DMS53 treated with DMSO at 0.1 percent for 48 hours (cell line): Measurements from ENCODE around the gene IRGC.
A peak's percentile ranks its signal among the peaks of the same experiment; 100 is the strongest.
"Not testable (repeated sequence)": the region's sequence is repeated elsewhere in the genome, so short reads cannot be mapped to it uniquely, and the experiment has no call there.

Source experiments
- DNase-seq: peaks from one replicate; lab custom pipeline; 2025; ENCODE audit not compliant: unreplicated experiment; lab: John Stamatoyannopoulos, UW

IRGC gene

DNA sequence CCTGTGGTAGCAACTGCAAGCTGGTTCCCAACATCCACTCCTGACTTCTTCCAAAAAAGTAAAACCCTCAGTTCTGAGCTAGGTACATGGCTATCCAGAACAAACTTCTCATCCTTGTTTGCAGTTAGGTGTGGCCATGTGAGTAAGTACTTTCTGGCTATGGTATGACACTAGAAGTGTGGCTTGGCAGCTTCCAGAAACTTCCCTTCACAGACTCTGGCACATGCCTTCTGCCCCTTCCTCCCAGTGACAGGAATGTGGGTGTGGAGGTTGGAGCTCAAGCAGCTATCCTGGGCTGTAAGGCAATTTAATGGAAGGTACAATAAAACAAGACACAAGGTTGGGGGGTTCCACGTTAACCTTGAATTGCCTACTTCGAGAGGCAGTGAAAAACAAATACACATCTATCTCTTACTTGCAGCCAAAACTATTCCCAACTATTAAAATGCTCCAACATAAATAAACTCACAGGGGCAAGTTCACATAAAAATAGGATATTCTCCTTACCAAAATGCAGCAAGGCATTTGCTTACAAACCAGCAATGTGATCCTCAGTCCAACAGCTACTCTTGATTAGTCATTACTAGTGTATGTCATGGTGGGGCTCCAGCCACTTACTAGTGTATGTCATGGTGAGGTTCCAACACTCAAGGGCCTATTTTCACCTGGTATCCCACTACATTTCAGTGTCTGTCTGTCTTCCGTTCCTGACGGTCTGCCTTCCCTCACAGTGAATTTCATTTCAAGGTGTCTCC, 35.8 kb downstream of the IRGC start:
- DNase-seq, result peak; percentile 8

DNA sequence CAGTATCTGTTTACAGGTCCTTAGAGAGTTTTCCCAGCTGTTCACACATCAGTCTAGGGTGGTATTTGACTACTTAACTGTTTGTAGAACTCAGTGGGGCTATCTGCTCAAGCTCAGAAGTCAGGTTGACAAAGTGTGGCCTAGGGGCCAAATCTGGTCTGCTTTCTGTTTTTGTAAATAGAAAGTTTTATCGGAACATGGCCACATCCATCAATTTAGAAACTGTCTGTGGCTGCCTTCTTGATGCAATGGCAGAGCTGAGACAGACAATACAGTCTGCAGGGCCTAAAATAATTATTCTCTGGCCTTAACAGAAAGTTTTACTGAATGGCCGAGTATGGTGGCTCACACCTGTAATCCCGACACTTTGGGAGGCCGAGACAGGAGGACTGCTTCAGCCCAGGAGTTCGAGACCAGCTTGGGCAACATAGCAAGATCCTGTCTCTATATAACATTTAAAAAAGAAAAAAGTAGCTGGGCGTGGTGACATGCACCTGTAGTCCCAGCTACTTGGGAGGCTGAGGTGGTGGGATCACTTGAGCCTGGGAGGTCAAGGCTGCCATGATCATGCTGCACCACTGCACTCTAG, 36.5 kb downstream of the IRGC start:
- DNase-seq, result no peak

DNA sequence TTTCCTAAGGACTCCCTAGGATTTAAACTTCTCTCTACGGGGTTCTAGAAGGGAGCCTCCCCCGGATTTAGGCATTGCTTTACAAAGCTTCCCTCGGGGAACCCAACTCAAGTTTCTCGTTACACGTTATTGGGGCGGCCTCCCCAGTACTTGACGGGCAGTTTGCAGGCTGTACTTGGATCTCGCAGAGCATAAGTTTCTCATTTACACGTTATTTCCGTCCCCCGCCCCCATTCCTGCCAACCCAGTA, 38.3 kb downstream of the IRGC start:
- DNase-seq, result peak; percentile 16

DNA sequence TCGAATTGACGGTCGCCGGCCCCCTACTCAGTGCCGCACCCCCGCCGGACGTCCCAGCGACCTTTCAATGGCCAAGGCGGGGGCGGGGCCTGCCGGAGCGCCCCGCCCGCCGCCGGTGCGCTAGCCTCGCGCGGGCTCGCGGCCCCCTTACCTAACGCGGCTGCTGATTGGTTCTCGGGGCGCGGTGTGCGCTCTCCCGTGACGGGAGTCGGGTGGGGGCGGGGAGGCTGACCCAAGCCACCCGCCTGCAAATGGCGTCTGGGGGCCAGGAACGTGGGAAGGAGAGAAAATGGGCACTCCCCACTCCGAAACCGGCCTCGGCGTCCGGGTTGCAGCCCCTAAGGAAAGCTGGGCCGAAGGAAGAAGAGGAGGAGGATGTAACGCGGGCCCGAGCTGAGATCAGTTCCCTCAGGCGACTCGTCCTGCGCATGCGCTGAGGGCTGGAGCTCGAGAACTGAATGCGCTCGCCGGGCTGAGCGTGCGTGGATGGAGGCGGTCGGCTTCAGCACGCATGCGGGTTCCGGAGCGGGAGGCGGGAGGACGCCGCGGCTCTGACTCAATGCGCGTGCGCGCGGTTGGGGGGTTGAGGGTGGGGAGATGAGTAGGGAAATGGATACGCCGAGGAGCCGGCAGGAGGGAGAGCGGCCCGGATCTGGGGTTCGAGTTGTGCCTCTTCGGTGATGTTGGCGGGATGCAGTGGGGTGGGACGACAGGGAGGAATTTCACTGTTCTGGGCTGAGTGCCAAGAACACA, 38.8 kb downstream of the IRGC start, which contains the start of gene SMG9:
TSS of gene SMG9 (minus strand) at position 460 of the 753 bp plus-strand sequence. CDS start 4,221 bp downstream, outside the sequence.
- DNase-seq, result peak; percentile 93

DNA sequence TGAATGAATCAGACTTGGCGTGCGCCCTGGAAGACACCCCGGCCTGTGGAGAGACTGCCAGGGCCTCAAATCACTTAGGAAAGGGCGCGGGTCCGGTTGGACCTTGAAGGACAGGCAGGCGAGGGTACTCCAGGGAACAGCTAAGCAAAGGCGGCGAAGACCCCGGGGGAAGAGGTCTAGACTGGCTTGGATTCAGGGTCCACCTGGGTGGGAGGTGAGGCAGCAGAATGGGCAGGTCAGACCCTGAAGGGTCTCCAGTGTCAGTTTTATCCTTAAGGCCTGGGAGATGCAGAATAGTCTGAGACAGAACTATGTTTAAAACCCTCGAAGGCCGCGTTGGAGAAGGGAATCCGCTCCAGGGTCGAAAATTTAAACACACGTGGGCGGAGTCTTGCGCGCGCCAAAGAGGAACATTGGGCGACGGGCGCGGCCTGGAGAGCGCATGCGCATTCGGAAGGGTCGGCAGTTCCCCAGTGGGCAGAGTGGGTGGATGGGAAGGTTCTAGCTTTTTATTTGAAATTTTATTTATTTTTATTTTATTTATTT, 39.5 kb downstream of the IRGC start:
- DNase-seq, result peak; percentile 53

DNA sequence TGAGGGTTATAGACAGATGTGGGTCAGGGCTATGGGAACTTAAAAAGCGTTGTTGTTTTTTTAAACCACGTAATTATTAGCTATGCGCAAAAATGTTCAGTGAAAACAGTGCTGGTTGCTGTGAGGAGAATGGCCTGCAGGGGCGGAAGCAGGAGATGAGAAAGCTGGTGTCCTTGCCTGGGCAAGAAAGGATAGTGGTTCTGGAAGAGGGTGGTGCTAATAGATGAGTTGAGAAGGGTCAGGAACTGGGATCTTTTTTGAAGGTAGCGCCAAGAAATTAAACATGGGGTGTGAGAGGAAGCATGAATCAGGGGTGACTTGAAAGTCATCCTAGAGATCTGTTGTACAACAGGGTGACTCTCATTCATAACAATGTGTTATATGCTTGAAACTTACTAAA, 43.6 kb downstream of the IRGC start:
- no peak for DNase-seq

DNA sequence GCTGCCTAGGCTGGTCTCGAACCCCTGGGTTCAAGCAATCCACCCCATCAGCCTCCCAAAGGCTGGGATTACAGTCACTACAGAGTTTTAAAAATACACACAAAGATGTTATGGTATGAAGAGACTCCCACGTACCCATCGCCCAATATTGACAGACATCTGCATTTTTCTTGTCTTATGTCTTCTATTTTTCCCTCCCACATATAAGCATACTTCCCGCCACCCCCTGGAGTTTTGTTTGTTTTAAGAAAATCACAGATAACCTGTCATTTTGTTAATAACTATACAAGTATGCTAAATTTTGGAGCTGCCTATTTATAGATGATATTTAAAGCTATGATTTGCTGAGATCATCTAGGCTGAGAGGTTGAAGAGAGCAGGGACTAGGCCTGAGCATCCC, 45.1 kb downstream of the IRGC start:
- no peak for DNase-seq

DNA sequence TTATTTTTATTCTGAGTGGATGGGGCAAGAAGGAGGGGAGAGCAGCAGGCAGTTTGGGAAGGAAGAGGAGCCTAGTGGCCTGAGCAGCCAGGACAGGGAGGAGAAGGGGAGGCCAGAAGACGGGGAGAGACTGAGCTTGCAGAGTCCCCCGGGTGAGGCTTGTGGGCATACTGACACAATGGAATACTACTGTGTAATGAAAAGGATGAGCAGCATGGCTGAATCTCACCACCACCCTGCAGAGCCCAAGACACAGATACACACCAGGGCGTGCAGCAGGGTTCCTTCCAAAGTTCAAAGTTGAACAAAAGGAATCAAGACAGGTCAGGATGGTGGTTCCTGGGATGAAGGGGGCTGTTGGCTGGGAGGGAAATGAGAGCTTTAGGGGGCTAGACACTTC, 46.9 kb downstream of the IRGC start:
- DNase-seq, result no peak

DNA sequence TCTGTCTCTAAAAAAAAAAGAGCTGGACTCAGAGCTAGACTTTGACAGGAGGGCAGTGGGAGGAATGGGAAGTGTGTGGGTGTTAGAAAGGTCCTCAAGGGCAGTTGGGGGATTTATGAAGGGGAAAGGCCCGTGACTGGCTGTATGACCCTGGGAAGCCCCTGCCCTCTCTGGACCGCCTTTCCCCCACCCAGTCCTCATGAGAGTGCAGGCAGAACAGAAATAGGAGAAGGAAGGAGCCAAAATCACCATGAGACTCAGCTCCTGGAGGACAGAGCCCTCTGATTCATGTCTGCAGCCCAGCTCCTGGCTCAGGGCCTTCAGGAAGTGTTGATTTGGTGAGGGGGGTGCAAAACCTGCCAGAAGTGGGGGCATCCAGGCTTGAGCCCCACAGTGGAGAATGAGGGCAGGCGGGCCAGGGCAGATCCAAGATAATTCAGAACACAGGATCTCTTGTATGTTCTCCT, 47.6 kb downstream of the IRGC start:
- no peak for DNase-seq

DNA sequence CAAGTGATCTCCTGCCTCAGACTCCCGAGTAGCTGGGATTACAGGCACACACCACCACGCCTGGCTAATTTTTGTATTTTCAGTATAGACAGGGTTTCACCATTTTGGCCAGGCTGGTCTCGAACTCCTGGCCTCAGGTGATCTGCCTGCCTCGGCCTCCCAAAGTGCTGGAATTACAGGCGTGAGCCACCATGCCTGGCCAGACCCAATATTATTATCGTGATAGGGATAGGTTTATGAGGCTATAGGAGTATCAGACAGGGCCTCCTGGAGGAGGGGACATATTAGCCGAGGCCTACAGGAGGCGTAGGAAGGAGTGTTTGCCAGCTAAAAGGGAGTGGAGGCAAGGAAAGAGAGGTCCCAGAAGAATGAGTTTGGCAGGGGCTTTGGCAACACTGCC, 48.8 kb downstream of the IRGC start:
- not testable (repeated sequence) for DNase-seq

DNA sequence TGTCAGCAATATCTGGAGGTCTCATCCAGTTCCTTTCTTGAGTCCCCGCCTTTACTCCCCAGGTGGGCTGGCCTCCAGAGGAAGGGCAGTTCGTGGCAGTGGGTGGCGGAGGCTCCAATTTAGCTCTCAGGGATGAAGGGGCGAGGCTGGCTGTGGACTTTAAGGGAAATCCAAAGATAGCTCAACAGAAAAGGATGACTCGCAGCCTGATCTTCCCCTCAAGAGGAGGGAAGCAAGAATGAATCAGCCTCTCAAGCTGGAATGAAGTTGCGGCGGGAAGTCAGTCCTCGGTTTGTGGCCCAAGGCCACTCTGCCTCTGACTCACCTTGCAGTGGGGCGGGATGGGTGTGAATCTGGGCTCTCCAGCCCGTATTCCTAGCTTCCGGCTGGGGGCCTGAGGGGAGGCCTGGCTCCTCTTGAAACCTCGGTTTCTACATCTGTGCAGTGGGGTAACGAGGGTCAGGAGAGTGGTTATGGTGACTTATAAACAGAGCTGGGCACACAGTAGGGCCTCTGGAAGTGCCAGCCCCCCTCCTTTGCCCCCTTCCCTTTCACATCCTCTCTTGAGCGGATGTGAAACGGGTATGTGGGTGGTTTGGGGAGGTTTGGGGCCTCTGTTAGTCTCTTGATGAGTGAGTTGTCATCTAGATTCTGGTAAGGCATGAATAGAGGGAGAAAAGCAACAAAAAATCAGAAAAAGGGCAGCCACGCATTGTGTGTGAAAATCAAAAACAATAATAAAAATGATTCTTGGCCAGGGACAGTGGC, 49.4 kb downstream of the IRGC start:
- DNase-seq, result no peak

DNA sequence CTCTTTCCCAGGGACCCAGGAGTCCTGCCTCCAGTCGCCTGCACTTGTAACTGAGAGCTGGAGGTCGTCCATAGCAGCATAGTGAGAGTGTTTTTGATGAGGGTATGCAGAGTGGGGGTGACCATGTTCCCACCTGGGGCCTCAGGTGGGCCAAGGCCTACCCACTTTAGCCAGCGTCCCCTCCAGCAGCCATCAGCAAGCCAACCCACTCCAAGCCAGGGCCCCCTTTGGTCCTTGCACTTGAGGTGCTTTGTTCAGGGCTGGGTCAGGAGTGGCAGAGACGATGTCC, 50.8 kb downstream of the IRGC start:
- no peak for DNase-seq

DNA sequence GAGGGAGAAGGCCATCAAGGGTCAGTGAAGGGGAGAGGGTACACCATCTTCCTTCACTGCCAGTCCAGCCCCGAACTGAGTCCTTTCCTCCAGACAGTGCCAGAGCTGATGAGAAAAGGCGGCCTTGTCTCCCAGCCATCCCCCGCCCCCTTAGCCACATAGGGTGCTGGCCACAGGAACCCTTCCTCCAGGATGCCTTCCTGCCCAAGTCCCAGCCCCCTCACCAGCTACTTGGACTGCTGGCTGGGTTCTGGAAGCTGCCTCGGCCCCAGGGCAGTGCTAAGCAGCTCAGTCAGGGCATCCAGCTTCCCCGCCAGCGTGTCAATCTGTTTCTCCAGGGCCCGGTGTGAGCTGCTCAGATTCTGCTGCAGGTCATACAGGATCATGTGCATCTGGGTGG, 51.4 kb downstream of the IRGC start:
- DNase-seq, result no peak

DNA sequence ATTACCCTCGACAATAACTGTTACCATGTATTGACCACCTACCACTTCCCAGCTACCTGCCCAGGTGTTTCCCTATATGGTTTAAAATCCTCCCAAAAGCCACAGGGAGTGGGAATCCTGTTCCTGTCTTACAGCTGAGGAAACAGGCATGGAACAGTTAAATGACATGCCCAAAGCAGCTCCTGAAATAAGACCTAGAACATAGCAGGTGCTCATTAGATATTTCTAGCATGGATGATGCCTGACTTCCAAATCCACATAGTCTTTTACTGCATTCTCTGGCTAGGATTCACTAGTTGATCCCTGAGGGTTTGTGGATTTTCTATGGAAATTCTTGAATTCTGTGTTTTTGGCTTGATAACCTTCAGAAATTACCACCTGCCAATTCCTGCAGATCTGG, 51.9 kb downstream of the IRGC start:
- DNase-seq, result no peak

DNA sequence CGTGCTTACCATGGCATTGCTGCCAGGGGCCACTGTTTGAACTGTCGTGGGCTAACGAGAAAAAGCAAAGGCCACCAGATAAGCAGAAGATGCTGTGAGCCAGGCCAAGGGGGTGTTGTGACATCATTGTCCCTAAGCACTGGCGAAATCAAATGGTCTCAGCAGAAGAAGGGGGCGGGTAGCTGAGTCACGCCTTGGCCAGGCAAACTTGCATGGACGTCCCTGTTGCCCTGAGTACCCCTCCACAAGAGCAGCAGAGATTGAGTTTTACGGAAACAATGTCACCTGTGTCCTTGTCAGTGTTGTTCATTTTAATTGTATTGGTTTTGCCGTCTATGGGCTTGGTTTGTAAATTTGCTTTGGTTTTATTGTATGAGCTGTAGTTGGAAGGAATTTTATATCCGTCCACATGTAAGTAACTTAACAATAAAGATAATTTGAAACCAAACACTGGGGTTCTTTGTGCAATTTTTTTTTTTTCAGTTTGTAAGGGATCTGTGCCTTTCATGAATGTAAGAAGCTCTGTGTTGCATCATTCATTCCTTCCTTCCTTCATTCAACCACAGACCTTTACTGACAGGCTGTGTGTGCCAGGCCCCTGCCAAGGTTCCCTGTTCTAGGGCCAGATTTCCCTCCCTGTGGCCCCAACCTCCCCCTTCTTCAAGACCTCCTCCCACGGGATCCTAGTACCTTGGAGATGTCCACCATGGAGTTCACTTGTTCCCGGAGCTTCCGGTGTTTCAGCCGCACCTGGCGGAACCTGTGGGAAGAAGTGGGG, 52.6 kb downstream of the IRGC start:
- DNase-seq, result no peak

DNA sequence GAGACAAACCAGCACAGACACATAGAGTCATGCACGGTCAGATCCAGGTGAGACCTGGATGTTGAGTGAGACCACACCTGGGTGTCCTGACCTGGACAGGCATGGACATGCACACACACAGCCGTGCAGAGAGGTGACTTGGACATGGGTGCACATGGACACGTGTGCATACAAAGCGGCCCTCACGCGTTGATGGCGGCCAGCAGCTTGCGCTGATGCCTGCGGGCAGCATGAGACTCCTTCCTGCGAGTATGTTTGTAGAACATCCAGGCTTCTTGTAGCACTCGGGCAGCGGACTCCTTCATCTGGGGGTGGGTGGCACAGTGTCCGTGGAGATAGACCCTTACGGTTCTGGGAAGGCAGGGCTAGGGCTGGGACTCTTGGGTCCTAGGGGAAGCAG, 53.4 kb downstream of the IRGC start:
- no peak for DNase-seq
